Left lung (tissue), 10 donors: ENCODE results near the gene KATNAL1. TPM values are rescaled to one million over a fixed set of nuclear protein-coding genes. Genes with fewer than 3 reads are reported as not detected.

ENCODE experiments used
- ATAC-seq: fragments of 200-7000 bp; cut with Tn5 transposase; one replicate; pipeline ENCODE4 v1.9.1; 2020; ENCODE audit warnings: moderate library complexity
- DNase-seq, 4 donors: peaks; one replicate each; pipeline ENCODE4 v3.0.0-alpha.2; 2013 to 2020
- H3K27ac ChIP-seq, 2 donors: fragments of 200-600 bp; sonication (generic) in 1 of 2; one replicate each; pipeline versions ENCODE4 v1.5.0 to v1.8.0; 2020 to 2021
- H3K27me3 ChIP-seq, 2 donors: fragments of 200-600 bp; sonication (generic) in 1 of 2; one replicate each; pipeline versions ENCODE4 v1.5.0 to v1.8.0; 2020 to 2021
- H3K36me3 ChIP-seq, 2 donors: fragments of 200-600 bp; sonication (generic) in 1 of 2; one replicate each; pipeline versions ENCODE4 v1.5.0 to v1.8.0; 2020 to 2021
- H3K4me1 ChIP-seq, 2 donors: fragments of 200-600 bp; one replicate each; pipeline ENCODE4 v1.8.0; 2021
- H3K4me3 ChIP-seq, 2 donors: fragments of 200-600 bp; sonication (generic) in 1 of 2; one replicate each; pipeline versions ENCODE4 v1.5.0 to v1.8.0; 2020 to 2021; ENCODE audit warnings: mild to moderate bottlenecking in 1 of 2
- H3K9me3 ChIP-seq, 2 donors: fragments of 200-600 bp; sonication (generic) in 1 of 2; one replicate each; pipeline versions ENCODE4 v1.5.0 to v1.8.0; 2020 to 2021
- intact Hi-C, 2 donors: fragments of 100-400 bp; cut with DNase I; formaldehyde crosslinking; loops; one replicate each; pipeline versions ENCODE4 v1.11.2 to v1.14.2; 2022
- polyA plus RNA-seq, 6 donors: library from polyadenylated mRNA; unstranded; fragments of 120-200 nt; gene quantifications; one replicate each; pipeline ENCODE4 v1.2.1, GENCODE V29; 2013; ENCODE audit not compliant: insufficient read length in 6 of 6
- total RNA-seq, 2 donors: library from RNA; stranded (reverse); fragmentation: NEBNext Ultra II Directional; extraction: Animal tissue kit (Norgen Biotek cat#: 25700); gene quantifications; one replicate each; pipeline ENCODE4 v1.2.1, GENCODE V29; 2021
- TF ChIP-seq, protein P1 (sequence below), 2 donors: fragments of 200-600 bp; sonication (generic) in 1 of 2; IDR thresholded peaks; one replicate each; pipeline versions ENCODE4 v1.5.0 to v1.8.0; 2021; ENCODE audit warnings: antibody characterized with exemption in 2 of 2
- donor health status: DM: no; HTN: yes; CAD: no.
- donor health status: DM: no; HTN: no; CAD: no.

Gene KATNAL1
- total and polyA plus RNA-seq, 8 donors, result 13.9 to 24.9 (median 16.2) TPM

DNA sequence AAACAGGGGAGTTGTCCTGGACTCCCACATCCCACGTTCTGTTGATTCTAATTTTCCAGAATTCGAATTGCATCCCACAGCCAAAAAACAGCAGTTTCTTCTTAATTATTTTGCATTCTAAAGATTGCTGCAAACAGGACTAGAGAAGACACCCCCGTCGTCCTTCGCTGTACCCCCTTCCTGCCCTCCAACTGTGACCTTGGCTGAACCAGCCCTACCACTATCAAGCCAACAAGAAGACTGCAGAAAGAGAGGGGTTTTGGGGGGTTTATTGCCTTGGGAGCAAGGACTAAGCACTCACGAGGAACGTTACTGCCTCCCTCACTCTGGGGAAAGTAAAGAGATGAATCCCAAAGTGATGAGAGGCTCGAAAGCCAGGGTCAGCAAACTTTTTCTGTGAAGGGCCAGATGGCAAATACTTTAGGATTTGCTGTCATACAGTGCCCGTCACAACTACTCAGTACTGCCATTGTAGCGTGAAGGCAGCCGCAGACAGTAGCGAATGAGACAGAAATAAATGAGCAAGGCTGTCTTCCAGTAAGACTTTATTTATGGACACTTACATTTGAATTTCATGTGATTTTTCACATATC lies 32.5 kb upstream of the KATNAL1 start:
- H3K9me3 ChIP-seq, result no peaks in the 10 kb centered on the region
- H3K4me3 ChIP-seq, result no peak overlapping the region
- TF ChIP-seq, protein P1, sequence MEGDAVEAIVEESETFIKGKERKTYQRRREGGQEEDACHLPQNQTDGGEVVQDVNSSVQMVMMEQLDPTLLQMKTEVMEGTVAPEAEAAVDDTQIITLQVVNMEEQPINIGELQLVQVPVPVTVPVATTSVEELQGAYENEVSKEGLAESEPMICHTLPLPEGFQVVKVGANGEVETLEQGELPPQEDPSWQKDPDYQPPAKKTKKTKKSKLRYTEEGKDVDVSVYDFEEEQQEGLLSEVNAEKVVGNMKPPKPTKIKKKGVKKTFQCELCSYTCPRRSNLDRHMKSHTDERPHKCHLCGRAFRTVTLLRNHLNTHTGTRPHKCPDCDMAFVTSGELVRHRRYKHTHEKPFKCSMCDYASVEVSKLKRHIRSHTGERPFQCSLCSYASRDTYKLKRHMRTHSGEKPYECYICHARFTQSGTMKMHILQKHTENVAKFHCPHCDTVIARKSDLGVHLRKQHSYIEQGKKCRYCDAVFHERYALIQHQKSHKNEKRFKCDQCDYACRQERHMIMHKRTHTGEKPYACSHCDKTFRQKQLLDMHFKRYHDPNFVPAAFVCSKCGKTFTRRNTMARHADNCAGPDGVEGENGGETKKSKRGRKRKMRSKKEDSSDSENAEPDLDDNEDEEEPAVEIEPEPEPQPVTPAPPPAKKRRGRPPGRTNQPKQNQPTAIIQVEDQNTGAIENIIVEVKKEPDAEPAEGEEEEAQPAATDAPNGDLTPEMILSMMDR (IDR thresholded peaks at IDR 0.05), result no peak
- no peaks in the 10 kb centered on the region for H3K27me3 ChIP-seq
- peak overlapping the region; percentile 15 to 62 for H3K27ac ChIP-seq
- no peaks in the 10 kb centered on the region for H3K36me3 ChIP-seq
- DNase-seq, result no peak
- intact Hi-C loops, result no loop called here
- H3K4me1 ChIP-seq, result peaks cover 3 to 13% of the 10 kb centered on the region in 2 donors
- ATAC-seq, result no peak

DNA sequence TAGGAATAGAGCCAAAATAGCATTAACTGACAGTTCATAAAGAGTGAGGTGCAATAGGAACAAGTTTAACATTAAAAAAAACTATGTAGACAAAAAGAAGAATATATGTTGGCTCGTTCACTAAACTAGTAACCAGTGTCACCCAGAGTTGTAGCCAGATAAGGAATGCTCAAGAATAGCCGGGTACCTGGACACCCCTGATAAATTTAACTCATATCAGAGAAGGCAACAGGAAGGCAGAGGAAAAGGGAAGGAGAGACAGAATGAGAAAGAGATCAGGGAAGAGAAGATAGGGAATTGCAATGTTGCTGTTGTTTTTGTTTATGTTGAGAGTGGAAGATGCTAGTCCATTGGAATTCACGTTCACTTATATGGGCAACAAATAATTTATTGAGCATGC lies 31.6 kb upstream of the KATNAL1 start:
- H3K27me3 ChIP-seq, result no peaks in the 10 kb centered on the region

DNA sequence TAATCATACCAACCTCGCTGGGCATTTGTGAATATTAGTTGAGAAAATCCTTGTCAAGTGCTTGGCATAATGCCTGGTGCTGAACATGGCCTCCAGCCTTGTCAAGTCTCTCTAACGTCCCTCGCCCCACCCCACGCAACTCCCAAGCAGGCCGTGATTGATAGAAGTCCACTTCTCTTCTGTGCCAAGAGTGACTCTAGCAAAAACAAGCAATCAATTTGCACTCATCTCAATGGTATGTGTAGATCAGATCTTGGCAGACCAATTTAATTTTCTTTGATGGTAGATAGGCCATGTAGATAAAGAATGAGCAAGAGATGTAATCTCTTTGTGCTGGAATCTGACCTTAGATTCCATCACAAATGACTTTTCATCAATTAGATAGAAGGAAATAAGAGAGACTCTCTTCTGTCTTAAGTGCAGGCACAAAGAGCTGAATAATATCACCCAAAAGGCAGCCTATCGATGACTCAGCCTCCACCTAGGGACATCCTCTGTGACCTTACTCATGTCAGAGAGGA lies 31.0 kb upstream of the KATNAL1 start:
- intact Hi-C loops, result no loop called here

More for the DNA sequence above, 31.6 kb upstream of the KATNAL1 start:
- Histone ChIP-seq H3K36me3 (no peaks in the 10 kb centered on the region), H3K27ac (no peak overlapping the region), H3K4me1 (peaks cover 3 to 13% of the 10 kb centered on the region in 2 donors), H3K4me3 (no peak overlapping the region), H3K9me3 (no peaks in the 10 kb centered on the region)
- intact Hi-C loops, result no loop called here
- no peak for DNase-seq
- TF ChIP-seq, protein P1 (IDR thresholded peaks at IDR 0.05), result no peak
- ATAC-seq, result no peak

GRCh38 chr13:30337061-30337610 lies 29.8 kb upstream of the KATNAL1 start:
- intact Hi-C loops, result no loop called here
- no peaks in the 10 kb centered on the region for H3K36me3 ChIP-seq
- DNase-seq (no peak), ATAC-seq (no peak)
- H3K4me1 ChIP-seq, result peaks cover 3 to 13% of the 10 kb centered on the region in 2 donors
- no peak overlapping the region for H3K4me3 ChIP-seq
- H3K27me3 ChIP-seq, result no peaks in the 10 kb centered on the region
- H3K9me3 ChIP-seq, result no peaks in the 10 kb centered on the region
- TF ChIP-seq, protein P1 (IDR thresholded peaks at IDR 0.05), result no peak
- H3K27ac ChIP-seq, result no peak overlapping the region

More for the DNA sequence above, 31.0 kb upstream of the KATNAL1 start:
- Histone ChIP-seq H3K4me1 (peaks cover 3 to 13% of the 10 kb centered on the region in 2 donors), H3K36me3 (no peaks in the 10 kb centered on the region), H3K4me3 (no peak overlapping the region), H3K9me3 (no peaks in the 10 kb centered on the region), H3K27ac (no peak overlapping the region), H3K27me3 (no peaks in the 10 kb centered on the region)
- DNase-seq (no peak), ATAC-seq (no peak)
- TF ChIP-seq, protein P1 (IDR thresholded peaks at IDR 0.05), result no peak

- intact Hi-C loops, result no loop called here
- peaks cover 3 to 4% of the 10 kb centered on the region in 2 donors for H3K4me1 ChIP-seq
- H3K4me3 ChIP-seq, result no peak overlapping the region
- no peaks in the 10 kb centered on the region for H3K27me3 ChIP-seq
- H3K36me3 ChIP-seq, result no peaks in the 10 kb centered on the region
- DNase-seq, result no peak
- H3K9me3 ChIP-seq, result no peaks in the 10 kb centered on the region
- no peak overlapping the region for H3K27ac ChIP-seq
- TF ChIP-seq, protein P1 (IDR thresholded peaks at IDR 0.05), result peak; percentile 30 to 54
- peak; percentile 52 for ATAC-seq
These were observed 27.5 kb upstream of the KATNAL1 start for GRCh38 chr13:30334663-30335386.
